ENCODE results near the gene DUS1L.

Gene DUS1L

GRCh38 chr17:82100502-82101298, 35.1 kb upstream of the DUS1L start:
- DNase-seq, result no peak

- no peak for DNase-seq
Observed at GRCh38 chr17:82098939-82099763, 33.5 kb upstream of the DUS1L start.

GRCh38 chr17:82098169-82098938, 32.8 kb upstream of the DUS1L start, which contains the start of gene FASN:
Gene FASN (minus strand): TSS chr17:82098236. CDS start chr17:82096445, 1,791 bp downstream.
- peak; percentile 95 for DNase-seq

- no peak for DNase-seq
Observed at GRCh38 chr17:82097919-82098168, 32.2 kb upstream of the DUS1L start.

GRCh38 chr17:82097184-82097918, 31.7 kb upstream of the DUS1L start:
- DNase-seq, result peak; percentile 39

GRCh38 chr17:82096709-82097183, 31.1 kb upstream of the DUS1L start:
- DNase-seq, result no peak

- DNase-seq, result no peak
Observed at GRCh38 chr17:82095777-82096708, 30.4 kb upstream of the DUS1L start.

GRCh38 chr17:82094931-82095776, 29.6 kb upstream of the DUS1L start:
- no peak for DNase-seq

GRCh38 chr17:82092995-82093751, 27.6 kb upstream of the DUS1L start:
- no peak for DNase-seq

- no peak for DNase-seq
Observed at GRCh38 chr17:82092628-82092994, 27.0 kb upstream of the DUS1L start.

GRCh38 chr17:82092094-82092586, 26.5 kb upstream of the DUS1L start:
- DNase-seq, result no peak

GRCh38 chr17:82091264-82092066, 25.9 kb upstream of the DUS1L start:
- no peak for DNase-seq

GRCh38 chr17:82090549-82091263, 25.1 kb upstream of the DUS1L start:
- DNase-seq, result no peak

- DNase-seq, result no peak
Observed at GRCh38 chr17:82089723-82090548, 24.3 kb upstream of the DUS1L start.

- DNase-seq, result no peak
Observed at GRCh38 chr17:82088838-82089722, 23.5 kb upstream of the DUS1L start.
